GM18519 (cell line): Measurements from ENCODE around the gene GPR149.

Experiments used
- ATAC-seq: cut with Tn5 transposase; IDR thresholded peaks from one replicate; pipeline ENCODE4 v1.9.1; 2021; ENCODE audit warnings: mild to moderate bottlenecking, moderate library complexity; ENCODE audit not compliant: unreplicated experiment, low FRiP score

GPR149 gene

DNA sequence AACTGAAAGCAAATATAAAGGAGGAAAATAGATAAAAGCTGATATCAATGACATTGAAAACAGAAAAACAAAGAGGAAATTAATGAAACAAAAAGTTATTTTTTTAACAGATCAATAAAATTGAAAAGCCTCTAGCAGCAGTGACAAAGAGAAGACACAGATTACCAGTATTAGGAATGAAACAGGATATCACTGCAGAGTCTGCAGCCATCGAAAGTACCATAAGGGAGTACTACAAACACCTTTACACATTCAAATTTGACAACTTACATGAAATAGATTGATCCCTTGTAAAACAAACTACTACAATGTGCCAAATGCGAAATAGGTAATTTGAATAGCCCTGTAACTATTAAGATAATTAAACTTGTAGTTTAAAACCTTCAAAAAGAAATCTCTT, 80.8 kb downstream of the GPR149 start:
- no peak for ATAC-seq

GRCh38 chr3:154345422-154346122, 84.4 kb downstream of the GPR149 start:
- no peak for ATAC-seq

GRCh38 chr3:154338570-154338969, 91.4 kb downstream of the GPR149 start:
- no peak for ATAC-seq

DNA sequence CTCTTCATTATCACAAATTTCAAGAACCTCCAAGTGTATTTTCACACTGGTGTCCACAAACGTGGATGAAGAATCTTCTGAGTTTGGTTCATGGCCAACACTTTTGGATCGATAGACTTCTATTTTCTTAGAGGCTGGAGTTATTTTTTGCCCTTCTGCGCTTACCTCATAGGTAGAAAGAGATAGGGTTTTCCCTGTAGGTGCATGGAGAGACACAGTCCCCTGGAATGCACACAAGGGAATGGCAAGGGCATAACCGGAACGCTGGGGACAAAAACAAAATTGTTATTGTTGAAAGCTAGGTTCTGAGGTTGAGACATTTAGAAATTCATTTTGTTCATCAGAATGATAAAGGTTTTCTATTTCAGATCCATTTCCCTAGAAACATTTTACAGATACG, 92.0 kb downstream of the GPR149 start:
- ATAC-seq: no peak

GRCh38 chr3:154334973-154335420, 95.0 kb downstream of the GPR149 start:
- ATAC-seq: no peak

GRCh38 chr3:154327871-154328270, 102.1 kb downstream of the GPR149 start:
- ATAC-seq: no peak

DNA sequence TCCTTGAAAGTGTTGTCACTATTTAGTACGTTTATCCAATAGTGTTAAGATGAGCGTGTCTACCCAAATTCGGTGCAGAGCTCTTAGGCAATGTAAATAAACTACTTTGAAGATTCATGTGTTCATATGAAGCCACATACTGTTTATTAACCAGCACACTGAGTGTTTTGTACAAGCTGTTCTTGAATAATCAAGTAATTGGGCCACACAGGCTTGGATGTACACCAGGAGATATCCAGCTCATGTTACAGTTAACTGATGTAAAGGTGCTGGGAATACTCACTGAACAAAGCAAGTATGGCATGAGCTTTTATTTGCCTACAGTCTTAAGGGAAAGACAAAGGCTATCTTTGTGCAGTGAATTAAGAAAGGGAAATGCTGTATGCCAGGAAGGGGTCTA, 105.1 kb downstream of the GPR149 start:
- no peak for ATAC-seq

DNA sequence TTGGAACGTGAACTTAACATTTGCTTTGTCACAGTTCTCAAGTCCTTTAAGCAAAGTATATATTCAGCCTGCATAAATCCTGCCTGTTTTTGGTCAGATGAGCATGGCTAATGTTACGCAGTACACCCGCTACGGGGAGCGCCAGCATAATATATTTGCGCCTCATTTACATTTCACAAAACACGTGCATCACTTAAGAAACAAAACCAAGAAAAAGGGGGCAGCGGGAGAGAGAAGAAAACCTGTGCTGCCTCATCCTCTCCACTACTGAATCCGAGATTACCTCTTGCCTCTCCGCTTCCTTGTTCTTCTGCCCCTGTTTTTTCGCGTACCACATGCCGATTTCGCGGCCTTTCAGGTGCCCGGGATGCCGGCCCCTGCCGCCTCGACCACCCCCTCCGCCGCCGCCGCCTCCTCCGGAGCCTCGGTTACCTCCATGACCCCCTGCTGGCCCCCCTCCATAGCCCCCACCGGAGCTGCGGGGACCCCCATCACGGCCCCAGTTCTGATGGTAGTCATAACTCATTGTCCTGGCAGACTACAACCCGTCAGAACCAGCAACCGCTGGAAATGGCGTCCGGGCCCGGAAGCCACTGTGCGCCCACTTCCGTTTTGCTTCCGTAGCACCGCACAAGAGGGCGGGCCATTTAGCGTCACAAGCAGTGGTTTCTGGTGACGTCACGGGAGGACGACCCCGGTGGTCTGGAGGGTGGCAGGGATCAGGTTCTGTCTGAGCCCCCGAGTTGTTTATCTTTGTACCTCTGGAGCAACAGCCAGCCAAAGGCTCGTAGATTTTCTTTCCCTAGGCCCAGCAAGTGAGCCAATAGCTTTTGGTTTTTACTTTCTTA, 105.9 kb downstream of the GPR149 start, which contains the start of gene DHX36:
Gene DHX36 (minus strand): TSS at position 597 of the 848 bp plus-strand sequence. CDS start 71 bp downstream, at position 526.
- peak; percentile 97 for ATAC-seq

GRCh38 chr3:154316974-154317767, 112.8 kb downstream of the GPR149 start:
- no peak for ATAC-seq

DNA sequence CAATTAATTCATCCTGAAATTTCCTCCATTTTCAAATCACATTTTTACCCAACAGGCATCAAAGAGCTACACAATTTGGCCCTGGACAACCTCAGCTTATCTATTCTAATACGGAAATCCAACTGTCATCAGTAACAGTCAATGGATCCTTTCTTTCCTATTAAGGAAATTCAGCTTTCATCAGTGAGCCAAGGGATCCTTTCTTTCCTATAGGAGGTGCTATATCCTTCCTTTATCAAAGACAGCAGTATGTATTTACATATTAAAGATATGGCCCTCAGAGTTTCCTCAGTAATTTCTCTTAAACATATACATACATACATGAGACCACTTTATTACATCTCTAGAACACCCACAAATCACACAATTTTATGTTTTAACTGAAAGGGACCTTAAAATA, 115.8 kb downstream of the GPR149 start:
- ATAC-seq: no peak

DNA sequence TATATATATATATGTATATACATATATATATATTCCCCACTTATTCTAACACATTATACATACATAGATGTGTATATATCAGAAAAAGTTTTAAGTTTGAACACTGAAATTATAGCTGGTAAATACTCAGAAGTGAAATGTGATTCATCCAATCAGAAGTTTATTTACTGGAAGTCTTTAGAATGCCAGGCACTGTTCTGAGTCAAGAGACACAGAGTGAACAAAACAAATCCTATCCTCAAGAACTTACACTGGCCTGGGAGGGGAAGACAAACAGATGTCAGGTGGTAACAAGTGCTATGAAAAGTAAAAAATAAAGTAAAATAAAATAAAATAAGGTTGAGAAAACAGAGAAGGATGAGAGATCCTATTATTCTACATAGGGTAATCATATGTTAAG, 119.2 kb downstream of the GPR149 start:
- ATAC-seq: no peak

DNA sequence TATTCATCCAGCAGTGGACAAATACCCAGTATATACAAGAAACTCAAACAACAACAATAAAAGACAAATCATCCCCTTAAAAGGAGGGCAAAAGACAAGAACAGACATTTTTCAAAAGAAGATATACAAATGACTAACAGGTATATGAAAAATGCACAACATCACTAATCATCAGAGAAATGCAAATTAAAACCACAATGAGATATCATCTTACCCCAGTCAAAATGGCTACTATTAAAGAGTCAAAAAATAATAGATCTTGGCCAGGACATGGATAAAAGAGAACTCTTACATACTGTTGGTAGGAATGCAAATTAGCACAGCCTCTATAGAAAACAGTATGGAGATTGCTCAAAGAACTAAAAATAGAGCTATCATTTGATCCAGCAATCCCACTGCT, 122.6 kb downstream of the GPR149 start:
- no peak for ATAC-seq

- ATAC-seq: no peak
Observed at GRCh38 chr3:154304936-154305335, 125.1 kb downstream of the GPR149 start.

- ATAC-seq: no peak
Observed at GRCh38 chr3:154304116-154304786, 125.7 kb downstream of the GPR149 start.

- no peak for ATAC-seq
Observed at GRCh38 chr3:154301561-154301960, 128.4 kb downstream of the GPR149 start.

DNA sequence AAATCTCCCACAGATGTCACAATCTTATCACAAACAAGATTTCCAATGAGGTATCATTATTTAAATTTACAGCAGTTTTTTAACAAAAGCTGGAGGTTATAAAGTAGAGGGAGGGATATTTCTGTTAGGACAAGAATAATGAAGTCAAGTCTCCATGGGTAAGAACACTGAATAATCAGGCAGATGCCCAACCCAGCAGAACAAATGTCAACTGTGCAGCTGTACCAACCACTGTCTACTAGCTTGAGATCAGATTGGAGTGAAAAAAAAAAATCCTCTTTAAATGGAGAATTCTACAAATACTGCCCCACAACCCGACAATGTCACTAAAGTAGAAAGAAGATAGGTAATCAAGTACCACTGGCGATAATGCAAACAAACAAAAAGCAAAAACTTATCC, 136.0 kb downstream of the GPR149 start:
- ATAC-seq: no peak

DNA sequence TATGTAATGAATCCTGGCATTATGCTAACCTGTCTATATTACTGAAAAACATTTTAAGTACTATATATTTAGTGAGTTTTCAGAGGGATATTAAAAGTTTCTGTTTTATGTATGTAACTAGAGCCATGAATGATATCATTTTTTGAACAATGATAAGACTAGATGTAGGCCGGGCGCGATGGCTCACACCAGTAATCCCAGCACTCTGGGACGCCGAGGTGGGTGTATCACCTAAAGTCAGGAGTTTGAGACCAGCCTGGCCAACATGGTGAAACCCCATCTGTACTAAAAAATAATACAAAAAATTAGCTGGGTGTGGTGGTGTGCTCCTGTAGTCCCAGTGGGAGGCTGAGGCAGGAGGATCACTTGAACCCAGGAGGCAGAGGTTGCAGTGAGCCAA, 139.8 kb downstream of the GPR149 start:
- no peak for ATAC-seq
